Measurements from ENCODE around the gene CMKLR1. TPM values are rescaled to one million over a fixed set of nuclear protein-coding genes. Genes with fewer than 3 reads are reported as not detected.

CMKLR1 gene
- total RNA-seq, 1 experiment from 2014 or later, result 0.24 TPM

- no peaks in the 10 kb centered on the region for H3K36me3 ChIP-seq (ENCODE audit: insufficient read depth, low read length, poor library complexity, severe bottlenecking)
- H3K27me3 ChIP-seq (replicated peaks; ENCODE audit: insufficient read depth, low read depth, low read length, poor library complexity), result peaks cover 6% of the 10 kb centered on the region
- DNase-seq (ENCODE audit: low spot score), result no peak
- TF ChIP-seq CTCF (conservative IDR thresholded peaks at IDR 0.05; ENCODE audit: low read depth, low read length), result no peak
- H3K9me3 ChIP-seq (ENCODE audit: low read depth, low read length, poor library complexity, severe bottlenecking), result no peaks in the 10 kb centered on the region
- no peaks in the 10 kb centered on the region for H3K4me1 ChIP-seq (ENCODE audit: insufficient read depth, low read length, poor library complexity, severe bottlenecking)
- intact Hi-C loops (cut with micrococcal nuclease; ENCODE audit: unreplicated experiment), result no loop called here
- BruUV-seq (replicated peaks), result no TSS peak
- POLR2A ChIA-PET (ENCODE audit: low non-redundant PET), result no interaction called here
- no peak overlapping the region for H3K4me3 ChIP-seq (ENCODE audit: low read depth, low read length, poor library complexity, severe bottlenecking)
- CTCF ChIA-PET, result no interaction called here
- H3K27ac ChIP-seq (ENCODE audit: low read depth, low read length, poor library complexity, severe bottlenecking), result no peak overlapping the region
These were observed 21.5 kb downstream of the CMKLR1 start for GRCh38 chr12:108317308-108318234.

- intact Hi-C loops (cut with micrococcal nuclease; ENCODE audit: unreplicated experiment), result no loop called here
- ChIA-PET POLR2A (ENCODE audit: low non-redundant PET) (no interaction called here), CTCF (no interaction called here)
- no peak overlapping the region for H3K4me3 ChIP-seq (ENCODE audit: low read depth, low read length, poor library complexity, severe bottlenecking)
- no peak overlapping the region for H3K27ac ChIP-seq (ENCODE audit: low read depth, low read length, poor library complexity, severe bottlenecking)
- H3K4me1 ChIP-seq (ENCODE audit: insufficient read depth, low read length, poor library complexity, severe bottlenecking), result no peaks in the 10 kb centered on the region
- no peaks in the 10 kb centered on the region for H3K9me3 ChIP-seq (ENCODE audit: low read depth, low read length, poor library complexity, severe bottlenecking)
- no TSS peak for BruUV-seq (replicated peaks)
- TF ChIP-seq CTCF (conservative IDR thresholded peaks at IDR 0.05; ENCODE audit: low read depth, low read length) (no peak), EZH2 (IDR thresholded peaks at IDR 0.05; ENCODE audit: borderline replicate concordance, low read depth, low read length, poor library complexity, severe bottlenecking) (no peak)
- no peak for DNase-seq (ENCODE audit: low spot score)
- no peaks in the 10 kb centered on the region for H3K36me3 ChIP-seq (ENCODE audit: insufficient read depth, low read length, poor library complexity, severe bottlenecking)
- peaks cover 5% of the 10 kb centered on the region for H3K27me3 ChIP-seq (replicated peaks; ENCODE audit: insufficient read depth, low read depth, low read length, poor library complexity)
These were observed 22.7 kb downstream of the CMKLR1 start for GRCh38 chr12:108316176-108317086.

GRCh38 chr12:108315486-108316105, 23.5 kb downstream of the CMKLR1 start:
- Histone ChIP-seq H3K27me3 (replicated peaks; ENCODE audit: insufficient read depth, low read depth, low read length, poor library complexity) (no peaks in the 10 kb centered on the region), H3K4me1 (ENCODE audit: insufficient read depth, low read length, poor library complexity, severe bottlenecking) (no peaks in the 10 kb centered on the region), H3K4me3 (ENCODE audit: low read depth, low read length, poor library complexity, severe bottlenecking) (no peak overlapping the region), H3K27ac (ENCODE audit: low read depth, low read length, poor library complexity, severe bottlenecking) (no peak overlapping the region), H3K36me3 (ENCODE audit: insufficient read depth, low read length, poor library complexity, severe bottlenecking) (no peaks in the 10 kb centered on the region), H3K9me3 (ENCODE audit: low read depth, low read length, poor library complexity, severe bottlenecking) (no peaks in the 10 kb centered on the region)
- BruUV-seq (replicated peaks), result no TSS peak
- POLR2A ChIA-PET (ENCODE audit: low non-redundant PET), result no interaction called here
- intact Hi-C loops (cut with micrococcal nuclease; ENCODE audit: unreplicated experiment), result no loop called here
- CTCF ChIA-PET, result no interaction called here
- DNase-seq (ENCODE audit: low spot score), result no peak
- no peak for TF ChIP-seq EZH2 (IDR thresholded peaks at IDR 0.05; ENCODE audit: borderline replicate concordance, low read depth, low read length, poor library complexity, severe bottlenecking)
- TF ChIP-seq CTCF (conservative IDR thresholded peaks at IDR 0.05; ENCODE audit: low read depth, low read length), result no peak

All from A673 (cell line).